A549 (cell line): Measurements from ENCODE around the gene UBE2R2.

Source experiments
- CEBPB ChIP-seq, 2 experiments: fragments of >200 bp in 1 of 2; sonication (Bioruptor Twin) in 1 of 2; formaldehyde crosslinking in 1 of 2; IDR thresholded peaks; 2 replicates each; pipeline ENCODE4 v1.6.1; 2012 to 2016
- CHD4 ChIP-seq: fragments of 200-600 bp; sonication (generic); IDR thresholded peaks from 2 replicates; pipeline ENCODE4 v1.6.1; 2016; ENCODE audit warnings: antibody characterized with exemption, mild to moderate bottlenecking, borderline replicate concordance
- CTCF ChIP-seq: fragments of >200 bp; sonication (Bioruptor Twin); formaldehyde crosslinking; IDR thresholded peaks from 3 replicates; pipeline ENCODE4 v1.5.1; 2016
- EP300 ChIP-seq, 2 experiments: fragments of >200 bp; sonication (Bioruptor Twin); formaldehyde crosslinking; IDR thresholded peaks; 2 replicates in 1 of 2; 3 replicates in 1 of 2; pipeline ENCODE4 v1.6.1; 2016 to 2017
- PHF8 ChIP-seq: fragments of 200-600 bp; sonication (generic); IDR thresholded peaks from 2 replicates; pipeline ENCODE4 v1.6.1; 2016; ENCODE audit warnings: low read depth, mild to moderate bottlenecking, antibody characterized with exemption, moderate library complexity, borderline replicate concordance
- RCOR1 ChIP-seq: fragments of 150-350 bp; IDR thresholded peaks from 2 replicates; pipeline ENCODE4 v1.6.1; 2014; ENCODE audit warnings: antibody characterized with exemption, low read length, low read depth
- RNF2 ChIP-seq: fragments of 200-600 bp; sonication (generic); IDR thresholded peaks from 2 replicates; pipeline ENCODE4 v1.6.1; 2016; ENCODE audit warnings: low read depth, mild to moderate bottlenecking, antibody characterized with exemption, moderate library complexity, borderline replicate concordance

GRCh38 chr9:33785914-33786313 is 31.0 kb upstream of the UBE2R2 start:
- TF ChIP-seq CTCF (no peak), CHD4 (no peak), RCOR1 (no peak), PHF8 (no peak), CEBPB (IDR thresholded peaks at IDR 0.05) (no peak), EP300 (IDR thresholded peaks at IDR 0.05) (no peak), RNF2 (no peak)
